Activated CD4-positive, alpha-beta T cell treated with anti-CD3 and anti-CD28 coated beads for 4 hours (primary cell): Measurements from ENCODE around the gene ZNF594.
"Not testable (repeated sequence)": the region's sequence is repeated elsewhere in the genome, so short reads cannot be mapped to it uniquely, and the experiment has no call there.

Experiments
- DNase-seq, 2 donors: peaks; one replicate each; pipeline ENCODE4 v3.0.0-alpha.2; 2020

The ZNF594 gene

GRCh38 chr17:5200360-5200759 lies 8.7 kb upstream of the ZNF594 start:
- no peak for DNase-seq

- DNase-seq: no peak
Measured at GRCh38 chr17:5198472-5198871, 6.8 kb upstream of the ZNF594 start.

- no peak for DNase-seq
Measured at GRCh38 chr17:5194346-5194745, 2.7 kb upstream of the ZNF594 start.

- no peak for DNase-seq
Measured at GRCh38 chr17:5184288-5184687, 7.4 kb downstream of the ZNF594 start.

GRCh38 chr17:5183410-5183793 lies 8.3 kb downstream of the ZNF594 start:
- DNase-seq: no peak

- DNase-seq: no peak
Measured at GRCh38 chr17:5182597-5183409, 8.9 kb downstream of the ZNF594 start.

- no peak for DNase-seq
Measured at GRCh38 chr17:5181509-5182305, 10.0 kb downstream of the ZNF594 start.

- no peak for DNase-seq
Measured at GRCh38 chr17:5179003-5179402, 12.7 kb downstream of the ZNF594 start.

- DNase-seq: not testable (repeated sequence)
Measured at GRCh38 chr17:5175027-5175426, 16.6 kb downstream of the ZNF594 start.

- DNase-seq: not testable (repeated sequence)
Measured at GRCh38 chr17:5165791-5166564, 25.7 kb downstream of the ZNF594 start.

- DNase-seq: no peak
Measured at GRCh38 chr17:5164436-5164835, 27.2 kb downstream of the ZNF594 start.

GRCh38 chr17:5161793-5162192 lies 29.9 kb downstream of the ZNF594 start:
- DNase-seq: not testable (repeated sequence)

GRCh38 chr17:5160702-5161101 lies 31.0 kb downstream of the ZNF594 start:
- not testable (repeated sequence) for DNase-seq

GRCh38 chr17:5146122-5146521 lies 45.5 kb downstream of the ZNF594 start:
- not testable (repeated sequence) for DNase-seq

- not testable (repeated sequence) for DNase-seq
Measured at GRCh38 chr17:5142877-5143276, 48.8 kb downstream of the ZNF594 start.

- DNase-seq: no peak
Measured at GRCh38 chr17:5139458-5139732, 52.3 kb downstream of the ZNF594 start.

GRCh38 chr17:5138616-5139457 lies 52.8 kb downstream of the ZNF594 start:
- no peak for DNase-seq

- DNase-seq: not testable (repeated sequence)
Measured at GRCh38 chr17:5138198-5138544, 53.5 kb downstream of the ZNF594 start.

GRCh38 chr17:5137511-5138197 lies 54.0 kb downstream of the ZNF594 start:
- not testable (repeated sequence) for DNase-seq

- DNase-seq: not testable (repeated sequence)
Measured at GRCh38 chr17:5136580-5137412, 54.9 kb downstream of the ZNF594 start.
